ENCODE measurements around the gene APOL1. TPM values are rescaled to one million over a fixed set of nuclear protein-coding genes. Genes with fewer than 3 reads are reported as not detected.
"Not testable (repeated sequence)": the region's sequence is repeated elsewhere in the genome, so short reads cannot be mapped to it uniquely, and the experiment has no call there.

Gene APOL1
- polyA plus RNA-seq, 1 experiment: 1.9 TPM

DNA sequence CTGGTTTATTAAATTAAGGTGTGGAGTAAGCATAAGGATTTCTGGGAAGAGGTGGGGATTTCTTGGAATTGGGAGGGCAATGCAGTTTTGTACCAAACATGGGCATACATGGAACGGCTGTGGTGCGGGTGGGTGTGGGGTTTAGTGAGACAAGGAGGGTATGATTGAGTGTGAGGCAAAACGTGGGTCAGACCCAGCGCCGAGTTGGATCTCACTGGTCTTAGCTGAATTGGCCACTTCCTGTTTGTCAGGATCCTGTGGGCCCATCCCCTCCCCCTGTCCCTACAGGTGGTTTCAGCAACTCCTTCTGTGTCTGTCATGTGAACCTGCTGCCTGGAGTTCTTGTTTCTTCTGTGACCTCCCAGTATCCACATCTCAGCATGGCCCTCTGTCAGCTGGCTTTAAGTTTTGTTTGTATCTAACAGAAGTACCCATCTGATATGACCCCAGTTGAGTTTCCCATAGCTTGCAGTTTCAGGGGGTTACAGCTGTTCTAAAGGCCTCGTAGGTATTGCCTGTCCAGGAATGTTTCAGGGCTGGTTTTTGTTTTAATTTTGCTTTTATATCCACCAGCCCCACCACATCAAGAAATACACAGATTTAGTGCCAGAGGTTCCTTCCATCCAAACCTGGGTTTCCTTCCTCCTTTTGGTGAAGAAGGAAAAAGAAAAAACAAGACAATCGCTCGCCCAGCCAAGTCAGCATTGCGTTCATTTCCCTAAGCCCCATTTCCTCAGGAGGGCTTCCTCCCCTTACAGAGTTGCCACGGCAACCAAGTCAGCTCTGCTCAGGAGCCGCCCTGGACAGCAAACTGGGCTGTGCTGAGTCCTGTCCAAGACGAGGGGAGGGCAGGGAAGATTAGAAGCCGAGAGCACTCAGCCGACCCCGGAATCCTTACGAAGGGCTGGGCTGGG lies 6.0 kb downstream of the APOL1 start:
- Histone ChIP-seq H3K36me3 (ENCODE audit: control insufficient read depth, insufficient read depth, low read length) (no peaks in the 10 kb centered on the region), H3K4me3 (ENCODE audit: low read depth, low read length) (no peak overlapping the region), H3K27me3 (ENCODE audit: control insufficient read depth, insufficient read depth, low read length) (no peaks in the 10 kb centered on the region)
- CTCF ChIA-PET: interaction anchor here (0.7 kb wide), 1 partner anchor 10 kb away, joined by 4 read pairs; no protein-coding TSS in a partner anchor
- POLR2A ChIA-PET: no interaction called here
- TF ChIP-seq, protein P1, sequence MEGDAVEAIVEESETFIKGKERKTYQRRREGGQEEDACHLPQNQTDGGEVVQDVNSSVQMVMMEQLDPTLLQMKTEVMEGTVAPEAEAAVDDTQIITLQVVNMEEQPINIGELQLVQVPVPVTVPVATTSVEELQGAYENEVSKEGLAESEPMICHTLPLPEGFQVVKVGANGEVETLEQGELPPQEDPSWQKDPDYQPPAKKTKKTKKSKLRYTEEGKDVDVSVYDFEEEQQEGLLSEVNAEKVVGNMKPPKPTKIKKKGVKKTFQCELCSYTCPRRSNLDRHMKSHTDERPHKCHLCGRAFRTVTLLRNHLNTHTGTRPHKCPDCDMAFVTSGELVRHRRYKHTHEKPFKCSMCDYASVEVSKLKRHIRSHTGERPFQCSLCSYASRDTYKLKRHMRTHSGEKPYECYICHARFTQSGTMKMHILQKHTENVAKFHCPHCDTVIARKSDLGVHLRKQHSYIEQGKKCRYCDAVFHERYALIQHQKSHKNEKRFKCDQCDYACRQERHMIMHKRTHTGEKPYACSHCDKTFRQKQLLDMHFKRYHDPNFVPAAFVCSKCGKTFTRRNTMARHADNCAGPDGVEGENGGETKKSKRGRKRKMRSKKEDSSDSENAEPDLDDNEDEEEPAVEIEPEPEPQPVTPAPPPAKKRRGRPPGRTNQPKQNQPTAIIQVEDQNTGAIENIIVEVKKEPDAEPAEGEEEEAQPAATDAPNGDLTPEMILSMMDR (IDR thresholded peaks at IDR 0.05; ENCODE audit: insufficient read depth, low read depth, low read length): no peak
- DNase-seq (ENCODE audit: low read depth): no peak

DNA sequence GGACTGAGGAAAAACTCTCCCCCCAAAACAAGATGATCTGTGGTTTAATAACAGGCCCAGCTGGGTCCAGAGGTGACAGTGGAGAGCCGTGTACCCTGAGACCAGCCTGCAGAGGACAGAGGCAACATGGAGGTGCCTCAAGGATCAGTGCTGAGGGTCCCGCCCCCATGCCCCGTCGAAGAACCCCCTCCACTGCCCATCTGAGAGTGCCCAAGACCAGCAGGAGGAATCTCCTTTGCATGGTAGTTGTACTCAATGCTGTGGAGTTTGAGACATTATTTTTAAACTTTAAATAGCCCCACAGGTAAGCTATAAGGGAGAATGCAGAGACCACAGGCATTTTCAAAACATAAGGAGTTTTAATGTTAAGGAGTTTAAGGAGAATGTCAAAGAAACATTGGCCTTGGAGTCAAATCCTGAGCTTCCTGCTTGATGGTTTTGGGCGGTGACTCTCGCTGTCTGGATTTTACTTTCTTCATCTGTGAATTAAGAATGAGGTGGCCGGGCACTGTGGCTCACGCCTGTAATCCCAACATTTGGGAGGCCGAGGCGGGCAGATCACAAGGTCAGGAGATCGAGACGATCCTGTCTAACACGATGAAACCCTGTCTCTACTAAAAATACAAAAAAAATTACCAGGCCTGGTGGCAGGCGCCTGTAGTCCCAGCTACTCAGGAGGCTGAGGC lies 6.8 kb downstream of the APOL1 start:
- ChIA-PET CTCF (no interaction called here), POLR2A (no interaction called here)
- no peak overlapping the region for H3K4me3 ChIP-seq (ENCODE audit: low read depth, low read length)
- no peak for DNase-seq (ENCODE audit: low read depth)
- H3K27me3 ChIP-seq (ENCODE audit: control insufficient read depth, insufficient read depth, low read length): no peaks in the 10 kb centered on the region
- no peaks in the 10 kb centered on the region for H3K36me3 ChIP-seq (ENCODE audit: control insufficient read depth, insufficient read depth, low read length)
- TF ChIP-seq, protein P1 (IDR thresholded peaks at IDR 0.05; ENCODE audit: insufficient read depth, low read depth, low read length): no peak

DNA sequence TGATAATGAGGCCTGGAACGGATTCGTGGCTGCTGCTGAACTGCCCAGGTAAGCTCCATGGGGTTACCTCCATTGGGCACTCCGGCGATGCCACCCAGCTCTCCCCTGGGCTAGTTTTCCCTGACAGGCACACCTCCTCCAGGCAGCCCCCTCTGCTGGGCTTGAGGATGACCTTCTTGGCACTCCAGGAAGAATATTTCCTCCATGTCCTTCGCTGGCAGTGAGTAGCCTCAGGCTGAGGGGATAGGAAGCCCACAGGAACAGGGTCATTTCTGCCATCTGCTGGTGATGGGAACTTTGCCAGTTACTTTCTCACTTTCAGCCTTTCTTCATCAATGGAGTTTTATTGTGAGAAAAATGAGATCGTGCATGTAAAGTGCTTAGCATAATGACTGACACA lies 8.7 kb downstream of the APOL1 start:
- POLR2A ChIA-PET; H3K27me3 ChIP-seq (ENCODE audit: control insufficient read depth, insufficient read depth, low read length); DNase-seq (ENCODE audit: low read depth); H3K4me3 ChIP-seq (ENCODE audit: low read depth, low read length); H3K36me3 ChIP-seq (ENCODE audit: control insufficient read depth, insufficient read depth, low read length): not testable (repeated sequence)
- CTCF ChIA-PET: interaction anchor here (0.7 to 1.2 kb wide), 2 partner anchors 16 to 117 kb away, joined by 3 to 4 read pairs; no protein-coding TSS in a partner anchor

DNA sequence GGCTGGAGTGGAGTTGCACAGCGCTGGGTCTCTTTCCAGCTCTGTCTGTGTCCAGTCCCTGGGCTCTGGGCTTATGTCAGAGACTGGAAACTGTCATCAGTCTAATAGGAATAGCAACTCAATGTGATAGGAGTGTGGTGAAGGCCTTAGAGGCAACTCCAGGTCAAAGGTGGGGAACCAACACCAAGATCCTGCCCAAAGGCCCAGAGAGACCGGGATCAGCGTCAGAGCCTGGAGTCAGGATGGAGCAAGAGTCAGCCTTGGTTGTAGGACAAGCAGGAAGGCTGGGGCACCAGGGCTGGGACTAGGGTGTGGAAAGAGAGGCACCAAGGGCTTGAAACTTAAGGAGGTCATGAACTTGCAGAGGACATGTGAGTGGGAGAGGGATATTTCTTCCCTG lies 9.4 kb downstream of the APOL1 start:
- CTCF ChIA-PET; DNase-seq (ENCODE audit: low read depth); POLR2A ChIA-PET; H3K36me3 ChIP-seq (ENCODE audit: control insufficient read depth, insufficient read depth, low read length); H3K4me3 ChIP-seq (ENCODE audit: low read depth, low read length); H3K27me3 ChIP-seq (ENCODE audit: control insufficient read depth, insufficient read depth, low read length): not testable (repeated sequence)

DNA sequence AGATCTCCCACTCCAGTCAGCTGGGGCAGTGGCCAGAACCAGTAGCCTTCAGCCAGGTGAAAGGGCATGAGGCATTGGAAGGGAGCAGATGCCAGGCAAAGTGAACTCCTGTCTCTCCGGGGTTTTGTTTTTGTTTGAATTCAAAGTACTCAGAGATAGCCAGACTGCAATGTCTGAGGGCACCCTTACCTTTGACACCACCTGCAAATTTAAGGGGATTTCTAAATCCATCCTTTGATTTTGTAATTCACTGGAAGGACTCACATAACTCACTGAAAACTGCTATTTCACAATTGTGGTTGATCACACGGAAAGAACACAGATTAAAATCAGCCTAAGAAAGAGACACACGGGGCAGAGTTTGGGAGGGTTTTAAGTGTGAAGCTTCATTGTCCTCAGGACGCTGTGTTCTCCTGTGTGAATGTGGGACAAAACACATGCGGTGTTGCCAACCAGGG lies 10.3 kb downstream of the APOL1 start:
- H3K4me3 ChIP-seq (ENCODE audit: low read depth, low read length); DNase-seq (ENCODE audit: low read depth); POLR2A ChIA-PET; H3K27me3 ChIP-seq (ENCODE audit: control insufficient read depth, insufficient read depth, low read length); H3K36me3 ChIP-seq (ENCODE audit: control insufficient read depth, insufficient read depth, low read length); CTCF ChIA-PET: not testable (repeated sequence)

DNA sequence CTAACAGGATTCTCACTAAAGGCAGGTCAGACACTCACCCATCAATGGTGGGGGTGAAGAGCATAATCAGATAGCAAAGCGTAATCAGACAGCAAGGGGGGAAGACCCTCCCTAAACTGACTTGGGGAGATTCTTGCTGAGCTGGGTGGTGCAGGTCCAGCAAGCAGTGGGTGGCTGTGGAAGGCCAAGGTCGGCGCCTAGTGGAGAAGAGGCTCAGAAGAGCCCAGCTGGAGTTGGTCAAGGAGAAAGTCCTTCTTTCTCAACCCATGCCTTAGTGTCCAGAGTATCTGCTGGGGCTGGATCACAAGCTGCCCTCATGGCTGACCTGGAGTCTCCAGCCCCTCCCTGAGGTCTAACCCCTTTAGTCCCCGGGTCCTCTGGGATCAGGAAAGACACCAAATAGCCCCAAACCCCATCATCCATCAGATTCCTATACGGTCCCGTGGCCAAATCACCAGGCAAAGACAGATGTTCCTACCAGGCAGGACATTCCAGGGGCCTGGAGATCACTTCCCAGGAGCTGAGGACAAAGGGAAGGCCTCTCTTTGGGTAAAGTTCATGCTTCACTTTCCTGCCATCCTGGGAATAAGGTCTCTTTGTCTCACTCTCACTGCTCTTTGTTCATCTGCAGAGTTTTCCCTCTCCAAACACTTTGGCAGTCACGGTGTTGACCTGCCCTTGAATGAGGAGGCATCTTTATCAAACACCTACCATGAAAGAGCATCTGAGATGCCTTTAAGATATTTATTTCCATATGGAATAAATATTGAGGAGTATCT lies 11.1 kb downstream of the APOL1 start:
- POLR2A ChIA-PET; DNase-seq (ENCODE audit: low read depth); H3K27me3 ChIP-seq (ENCODE audit: control insufficient read depth, insufficient read depth, low read length); H3K4me3 ChIP-seq (ENCODE audit: low read depth, low read length); H3K36me3 ChIP-seq (ENCODE audit: control insufficient read depth, insufficient read depth, low read length); CTCF ChIA-PET: not testable (repeated sequence)

DNA sequence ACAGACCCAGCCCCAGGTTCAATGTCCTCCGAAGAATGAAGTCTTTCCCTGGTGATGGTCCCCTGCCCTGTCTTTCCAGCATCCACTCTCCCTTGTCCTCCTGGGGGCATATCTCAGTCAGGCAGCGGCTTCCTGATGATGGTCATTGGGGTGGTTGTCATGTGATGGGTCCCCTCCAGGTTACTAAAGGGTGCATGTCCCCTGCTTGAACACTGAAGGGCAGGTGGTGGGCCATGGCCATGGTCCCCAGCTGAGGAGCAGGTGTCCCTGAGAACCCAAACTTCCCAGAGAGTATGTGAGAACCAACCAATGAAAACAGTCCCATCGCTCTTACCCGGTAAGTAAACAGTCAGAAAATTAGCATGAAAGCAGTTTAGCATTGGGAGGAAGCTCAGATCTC lies 14.1 kb downstream of the APOL1 start:
- CTCF ChIA-PET: interaction anchor here (1.3 kb wide), 1 partner anchor 11 kb away, joined by 5 read pairs; no protein-coding TSS in a partner anchor
- Histone ChIP-seq H3K27me3 (ENCODE audit: control insufficient read depth, insufficient read depth, low read length) (no peaks in the 10 kb centered on the region), H3K36me3 (ENCODE audit: control insufficient read depth, insufficient read depth, low read length) (no peaks in the 10 kb centered on the region), H3K4me3 (ENCODE audit: low read depth, low read length) (no peak overlapping the region)
- TF ChIP-seq, protein P1 (IDR thresholded peaks at IDR 0.05; ENCODE audit: insufficient read depth, low read depth, low read length): no peak
- POLR2A ChIA-PET: no interaction called here
- no peak for DNase-seq (ENCODE audit: low read depth)

Data from BJ (cell line).